Activated CD4-positive, alpha-beta memory T cell treated with anti-CD3 and anti-CD28 coated beads for 36 hours (primary cell): ENCODE measurements around the gene PLTP. TPM values are rescaled to one million over a fixed set of nuclear protein-coding genes. Genes with fewer than 3 reads are reported as not detected.
A peak's percentile ranks its signal among the peaks of the same experiment; 100 is the strongest.

Experiments used
- CTCF ChIA-PET: fragments of 350-600 bp; sonication (Branson Sonifier 250); formaldehyde crosslinking; loops from one replicate; lab custom pipeline; 2021; ENCODE audit warnings: antibody characterized with exemption, inconsistent platforms; lab: Charles Lee
- POLR2A ChIA-PET: fragments of 350-600 bp; sonication (Branson Sonifier 250); formaldehyde crosslinking; loops from one replicate; lab custom pipeline; 2021; ENCODE audit warnings: antibody characterized with exemption; lab: Charles Lee
- DNase-seq: peaks from one replicate; pipeline ENCODE4 v3.0.0-alpha.2; 2020
- H3K27ac Mint-ChIP-seq: one replicate; pipeline ENCODE4 v1.8.0; 2021; ENCODE audit warnings: mixed read lengths
- H3K27me3 Mint-ChIP-seq: one replicate; pipeline ENCODE4 v1.8.0; 2021; ENCODE audit warnings: mixed read lengths
- H3K36me3 Mint-ChIP-seq: one replicate; pipeline ENCODE4 v1.8.0; 2021; ENCODE audit warnings: mixed read lengths
- H3K4me1 Mint-ChIP-seq: one replicate; pipeline ENCODE4 v1.8.0; 2021; ENCODE audit warnings: low read depth, mixed read lengths
- H3K4me3 Mint-ChIP-seq: one replicate; pipeline ENCODE4 v1.8.0; 2021; ENCODE audit warnings: mild to moderate bottlenecking, mixed read lengths
- H3K9me3 Mint-ChIP-seq: one replicate; pipeline ENCODE4 v1.8.0; 2021; ENCODE audit warnings: mixed read lengths
- intact Hi-C: fragments of 100-400 bp; cut with micrococcal nuclease; formaldehyde crosslinking; loops from one replicate; pipeline ENCODE4 v1.15.1; 2023
- total RNA-seq, 2 experiments: library from RNA; stranded (reverse); gene quantifications; one replicate each; pipeline ENCODE4 v1.2.3, GENCODE V29; 2021

PLTP gene
- total RNA-seq, 2 experiments from 2014 or later: 9.4 to 9.5 TPM

DNA sequence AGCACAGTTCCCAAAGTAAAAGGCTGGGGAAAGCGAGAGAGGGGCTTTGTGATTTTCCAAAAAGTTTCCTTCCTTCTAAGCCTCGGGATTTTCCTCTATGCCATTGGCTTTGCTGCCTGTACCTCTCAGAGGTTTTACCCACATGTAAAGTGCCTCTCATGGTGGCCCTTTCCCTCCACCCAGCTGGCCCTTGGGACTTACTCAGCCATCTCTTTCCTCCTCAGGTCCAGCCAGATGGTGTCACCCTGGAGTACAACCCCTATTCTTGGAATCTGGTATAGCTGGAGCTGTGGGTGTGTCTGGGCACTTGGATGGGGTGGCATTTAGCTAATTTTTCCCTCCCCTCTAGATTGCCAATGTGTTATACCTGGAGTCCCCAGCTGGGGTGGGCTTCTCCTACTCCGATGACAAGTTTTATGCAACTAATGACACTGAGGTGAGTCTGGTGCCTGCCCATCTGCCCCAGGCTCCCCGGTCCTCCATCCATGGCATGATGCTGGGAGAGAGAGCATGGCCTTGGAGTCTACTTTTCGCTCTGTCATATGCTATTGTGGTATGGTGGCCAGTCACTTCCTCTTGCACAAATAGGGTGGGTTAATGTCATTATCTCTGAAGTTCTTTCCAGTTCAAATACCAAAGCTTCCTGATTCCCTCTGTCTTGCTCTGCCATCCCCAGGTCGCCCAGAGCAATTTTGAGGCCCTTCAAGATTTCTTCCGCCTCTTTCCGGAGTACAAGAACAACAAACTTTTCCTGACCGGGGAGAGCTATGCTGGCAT, 19.7 kb downstream of the PLTP start:
- Mint-ChIP-seq H3K4me3 (peak overlapping the region; percentile 85), H3K36me3 (peaks cover 8% of the 10 kb centered on the region), H3K27ac (peak overlapping the region; percentile 74), H3K4me1 (peaks cover 31% of the 10 kb centered on the region), H3K9me3 (no peaks in the 10 kb centered on the region), H3K27me3 (no peaks in the 10 kb centered on the region)
- no peak for DNase-seq
- ChIA-PET POLR2A (interaction anchor here (1.8 to 4.5 kb wide), 3 partner anchors 35 to 79 kb away, joined by 4 to 23 read pairs (median 13); partner anchors contain the start of genes ACOT8, PCIF1, UBE2C and ZSWIM3), CTCF (interaction anchor here (1.0 to 1.9 kb wide), 5 partner anchors 10 to 93 kb away, joined by 3 to 6 read pairs (median 4); no protein-coding TSS in a partner anchor)
- intact Hi-C loops: loop anchor here (2.0 kb wide), 1 partner anchor 19 kb away; no protein-coding TSS in a partner anchor

DNA sequence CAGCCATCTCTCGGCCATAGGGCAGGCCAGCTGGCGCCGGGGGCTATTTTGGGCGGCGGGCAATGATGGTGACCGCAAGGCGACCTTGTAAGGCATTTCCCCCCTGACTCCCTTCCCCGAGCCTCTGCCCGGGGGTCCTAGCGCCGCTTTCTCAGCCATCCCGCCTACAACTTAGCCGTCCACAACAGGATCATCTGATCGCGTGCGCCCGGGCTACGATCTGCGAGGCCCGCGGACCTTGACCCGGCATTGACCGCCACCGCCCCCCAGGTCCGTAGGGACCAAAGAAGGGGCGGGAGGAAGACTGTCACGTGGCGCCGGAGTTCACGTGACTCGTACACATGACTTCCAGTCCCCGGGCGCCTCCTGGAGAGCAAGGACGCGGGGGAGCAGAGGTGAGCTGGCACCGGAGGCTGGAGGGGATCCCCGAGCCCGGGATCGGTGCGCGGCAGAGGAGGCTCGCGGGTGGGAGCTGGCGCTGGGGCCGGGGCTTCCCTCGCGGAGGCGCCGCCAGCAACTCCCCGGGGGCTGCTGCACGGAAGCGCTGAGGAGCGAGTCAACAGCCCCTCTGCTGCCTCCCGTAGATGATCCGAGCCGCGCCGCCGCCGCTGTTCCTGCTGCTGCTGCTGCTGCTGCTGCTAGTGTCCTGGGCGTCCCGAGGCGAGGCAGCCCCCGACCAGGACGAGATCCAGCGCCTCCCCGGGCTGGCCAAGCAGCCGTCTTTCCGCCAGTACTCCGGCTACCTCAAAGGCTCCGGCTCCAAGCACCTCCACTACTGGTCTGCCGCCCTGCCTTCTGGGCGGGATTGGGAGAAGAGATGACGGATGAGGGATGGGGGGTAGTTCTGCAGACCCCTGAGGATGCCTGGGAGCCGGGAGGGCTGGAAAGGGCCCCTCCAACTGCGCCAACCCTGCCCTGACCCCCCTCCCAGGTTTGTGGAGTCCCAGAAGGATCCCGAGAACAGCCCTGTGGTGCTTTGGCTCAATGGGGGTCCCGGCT, 20.7 kb downstream of the PLTP start, which contains the start of the genes CTSA and NEURL2:
CTSA (plus strand) TSS at position 351 of the 999 bp plus-strand sequence; CDS start at position 585, 234 bp downstream.
NEURL2 (minus strand) TSS at position 224 of the 999 bp plus-strand sequence; CDS start at position 7, 217 bp downstream.
- ChIA-PET POLR2A (interaction anchor here (0.9 to 4.5 kb wide), 8 partner anchors 9 to 78 kb away, joined by 3 to 23 read pairs (median 5); partner anchors contain the start of genes ACOT8, PCIF1, UBE2C and ZSWIM1), CTCF (interaction anchor here (1.0 to 1.9 kb wide), 7 partner anchors 9 to 92 kb away, joined by 3 to 13 read pairs (median 4); partner anchors contain the start of genes ZNF335 and ZSWIM1)
- Mint-ChIP-seq H3K9me3 (no peaks in the 10 kb centered on the region), H3K36me3 (peaks cover 6% of the 10 kb centered on the region), H3K4me3 (peak within 1 kb of the TSS; percentile 85), H3K4me1 (peaks cover 32% of the 10 kb centered on the region), H3K27me3 (no peaks in the 10 kb centered on the region), H3K27ac (peak within 1 kb of the TSS; percentile 81)
- peak; percentile 92 for DNase-seq
- intact Hi-C loops: loop anchor here (1.0 to 2.0 kb wide), 4 partner anchors 10 to 82 kb away; partner anchors contain the start of genes ACOT8, PCIF1, ZNF335 and ZSWIM1

DNA sequence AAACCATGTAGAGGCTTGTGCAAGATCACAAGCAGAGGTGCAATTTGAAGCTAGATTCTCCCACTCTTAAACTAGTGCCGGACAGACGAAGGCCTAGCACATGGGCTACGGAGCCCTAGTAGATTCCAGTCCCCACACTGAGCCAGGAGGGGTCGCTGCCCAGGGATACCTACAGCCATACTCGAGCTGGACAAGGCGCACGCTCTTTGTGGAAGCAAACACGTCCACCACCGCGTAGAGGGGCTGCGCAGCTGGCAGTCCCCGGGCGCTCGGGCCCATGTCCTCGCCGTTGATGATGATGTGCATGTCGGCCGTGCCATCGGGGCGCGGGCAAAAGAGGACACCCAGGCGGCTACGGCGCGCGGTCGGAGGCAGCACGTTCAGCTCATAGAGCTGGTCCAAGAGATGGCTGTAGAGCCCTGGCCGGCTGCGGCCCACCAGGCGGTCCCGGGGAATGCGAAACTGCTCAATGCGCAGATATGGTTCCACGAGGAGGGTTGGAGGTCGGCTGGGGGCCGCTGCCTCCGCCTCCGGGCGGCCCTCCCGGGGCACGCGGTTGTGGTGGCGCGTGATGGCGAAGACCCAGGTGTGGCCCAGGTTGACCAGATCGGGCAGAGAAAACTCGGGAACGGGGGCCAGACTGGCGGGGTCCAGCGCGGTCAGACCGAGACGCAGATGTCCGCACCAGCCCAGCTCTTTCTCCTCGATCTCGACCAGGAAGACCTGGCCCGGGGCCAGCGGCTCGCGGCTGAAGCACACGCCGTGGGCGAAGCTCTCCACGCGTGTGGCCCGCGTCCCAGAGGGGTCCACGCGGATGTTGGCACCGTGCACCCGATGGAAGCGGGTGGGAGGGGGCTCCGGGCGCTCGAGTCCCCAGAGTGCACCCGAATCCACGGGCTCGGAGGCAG, 21.6 kb downstream of the PLTP start:
- peaks cover 36% of the 10 kb centered on the region for H3K4me1 Mint-ChIP-seq
- peaks cover 6% of the 10 kb centered on the region for H3K36me3 Mint-ChIP-seq
- peak overlapping the region; percentile 85 for H3K4me3 Mint-ChIP-seq
- peak; percentile 70 for DNase-seq
- peak overlapping the region; percentile 38 for H3K27ac Mint-ChIP-seq
- intact Hi-C loops: loop anchor here (1.0 to 2.0 kb wide), 3 partner anchors 33 to 82 kb away; partner anchors contain the start of genes ACOT8, PCIF1, ZNF335 and ZSWIM3
- no peaks in the 10 kb centered on the region for H3K9me3 Mint-ChIP-seq
- CTCF ChIA-PET: interaction anchor here (0.7 to 1.9 kb wide), 10 partner anchors 9 to 91 kb away, joined by 3 to 13 read pairs (median 4); partner anchors contain the start of genes ZNF335 and ZSWIM1
- no peaks in the 10 kb centered on the region for H3K27me3 Mint-ChIP-seq
- POLR2A ChIA-PET: interaction anchor here (0.7 to 4.5 kb wide), 9 partner anchors 8 to 75 kb away, joined by 3 to 23 read pairs (median 5); partner anchors contain the start of genes ACOT8, PCIF1, ZSWIM1 and ZSWIM3

DNA sequence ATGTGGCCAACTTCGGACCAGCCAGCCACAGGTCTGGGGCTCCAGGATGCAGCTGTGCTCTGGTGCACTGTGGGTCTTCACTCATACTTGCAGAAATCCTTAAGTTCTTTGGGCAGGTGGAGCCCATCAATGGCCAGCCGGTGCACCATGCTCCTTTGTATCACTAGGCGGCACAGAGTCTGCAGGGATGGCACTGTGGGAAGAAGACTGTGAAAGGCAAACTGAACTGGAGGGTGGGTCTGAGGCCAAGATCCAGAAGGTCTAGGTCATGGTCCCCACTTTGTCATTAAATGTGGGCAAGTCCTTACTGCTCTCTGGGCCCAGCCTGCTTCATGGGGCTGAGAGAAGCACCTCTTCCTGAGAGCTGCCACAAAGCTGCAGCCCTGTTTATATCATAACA, 23.3 kb downstream of the PLTP start:
- intact Hi-C loops: loop anchor here (5.0 to 10.0 kb wide), 2 partner anchors 54 to 96 kb away; partner anchors contain the start of genes DNTTIP1, SNX21 and WFDC3

DNA sequence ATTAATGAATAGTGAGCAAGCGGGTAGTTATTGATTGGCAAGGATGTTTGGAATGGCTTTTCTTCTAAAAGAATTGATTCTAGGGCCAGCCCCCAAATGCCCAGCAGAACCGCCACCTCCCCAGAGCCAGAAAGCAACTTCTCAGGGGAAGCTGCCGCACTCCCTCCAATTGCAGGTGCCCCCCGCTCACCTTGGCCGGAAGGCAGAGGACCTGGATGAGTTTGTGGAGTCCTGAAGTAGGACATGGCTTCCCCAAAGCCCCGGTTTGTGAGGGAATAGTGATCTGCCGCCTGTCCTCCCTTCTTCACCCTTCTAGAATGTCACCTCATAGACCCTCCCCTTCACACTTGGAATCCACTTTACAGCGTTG, 24.6 kb downstream of the PLTP start, which contains the start of gene SPATA25:
SPATA25 (minus strand) TSS at position 277 of the 370 bp plus-strand sequence; CDS start at position 245, 32 bp downstream.
- intact Hi-C loops: loop anchor here (5.0 to 10.0 kb wide), 2 partner anchors 53 to 95 kb away; partner anchors contain the start of genes DNTTIP1, SNX21 and WFDC3
- H3K36me3 Mint-ChIP-seq: peaks cover 16% of the 10 kb centered on the region
- no peaks in the 10 kb centered on the region for H3K27me3 Mint-ChIP-seq
- DNase-seq: no peak
- POLR2A ChIA-PET: no interaction called here
- no peak within 1 kb of the TSS for H3K27ac Mint-ChIP-seq
- H3K4me3 Mint-ChIP-seq: no peak within 1 kb of the TSS
- H3K4me1 Mint-ChIP-seq: peaks cover 43% of the 10 kb centered on the region
- CTCF ChIA-PET: no interaction called here
- H3K9me3 Mint-ChIP-seq: no peaks in the 10 kb centered on the region

More for the DNA sequence above, 23.3 kb downstream of the PLTP start:
- H3K4me3 Mint-ChIP-seq: no peak overlapping the region
- H3K27ac Mint-ChIP-seq: no peak overlapping the region
- CTCF ChIA-PET: no interaction called here
- no peaks in the 10 kb centered on the region for H3K27me3 Mint-ChIP-seq
- H3K4me1 Mint-ChIP-seq: peaks cover 45% of the 10 kb centered on the region
- H3K36me3 Mint-ChIP-seq: peaks cover 8% of the 10 kb centered on the region
- no peaks in the 10 kb centered on the region for H3K9me3 Mint-ChIP-seq
- DNase-seq: no peak
- POLR2A ChIA-PET: interaction anchor here (0.6 kb wide), 1 partner anchor 9 kb away, joined by 3 read pairs; no protein-coding TSS in a partner anchor

DNA sequence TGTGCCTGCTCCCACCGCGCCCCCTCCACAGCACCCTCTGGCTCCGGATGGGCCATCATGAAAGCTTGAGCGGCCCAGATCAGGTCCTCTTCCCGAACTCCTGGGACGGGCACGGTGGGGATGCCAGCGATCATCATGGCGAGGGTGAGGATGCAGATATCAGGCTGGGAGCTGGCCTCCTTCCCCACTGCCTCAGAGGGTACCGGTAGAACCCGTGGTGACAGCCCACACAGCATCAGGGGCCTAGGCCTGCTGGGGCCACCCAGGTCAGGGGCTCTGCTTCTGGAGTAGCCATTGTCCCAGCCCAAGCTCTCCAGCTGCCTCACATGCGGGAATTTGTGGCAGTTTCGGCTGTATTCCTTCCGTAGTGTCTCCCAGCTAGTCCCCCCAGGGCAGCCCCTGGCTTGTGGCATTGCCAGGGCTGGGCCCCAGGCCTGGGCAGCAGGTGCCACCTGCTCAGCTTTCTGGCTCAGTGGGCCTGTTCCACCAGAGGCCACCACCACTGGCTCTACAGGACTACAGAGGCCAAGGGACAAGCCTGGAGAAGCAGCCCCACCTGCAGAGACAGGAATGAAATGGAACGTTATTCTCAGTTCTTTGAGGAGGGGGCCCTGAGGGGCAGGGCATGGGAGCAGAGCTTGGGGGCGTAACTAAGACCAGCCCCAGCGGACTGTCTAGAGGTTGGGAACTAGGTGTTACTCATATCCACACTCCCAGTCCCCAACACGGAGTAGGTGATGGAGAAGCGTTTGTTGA, 25.2 kb downstream of the PLTP start:
- no peak for DNase-seq
- Mint-ChIP-seq H3K4me3 (no peak overlapping the region), H3K4me1 (peaks cover 44% of the 10 kb centered on the region), H3K27me3 (no peaks in the 10 kb centered on the region), H3K36me3 (peaks cover 18% of the 10 kb centered on the region), H3K9me3 (no peaks in the 10 kb centered on the region), H3K27ac (no peak overlapping the region)
- ChIA-PET CTCF (no interaction called here), POLR2A (no interaction called here)
- intact Hi-C loops: loop anchor here (5.0 to 10.0 kb wide), 2 partner anchors 52 to 94 kb away; partner anchors contain the start of genes DNTTIP1, SNX21 and WFDC3

DNA sequence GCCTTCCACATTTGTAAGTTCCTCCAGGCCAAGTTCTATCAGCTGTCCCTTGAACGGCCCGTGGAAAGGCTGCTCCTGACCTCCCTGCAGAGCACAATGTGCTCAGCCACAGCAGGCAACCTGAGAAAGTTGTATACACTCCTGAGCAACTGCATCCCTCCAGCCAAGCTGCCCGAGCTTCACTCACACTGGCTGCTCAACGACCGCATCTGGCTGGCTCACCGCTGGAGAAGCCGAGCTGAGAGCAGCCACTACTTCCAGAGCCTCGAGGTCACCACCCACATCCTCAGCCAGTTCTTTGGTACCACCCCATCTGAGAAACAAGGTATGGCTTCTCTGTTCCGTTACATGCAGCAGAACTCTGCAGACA, 28.9 kb downstream of the PLTP start:
- peaks cover 43% of the 10 kb centered on the region for H3K4me1 Mint-ChIP-seq
- no peak for DNase-seq
- no peaks in the 10 kb centered on the region for H3K27me3 Mint-ChIP-seq
- no peak overlapping the region for H3K4me3 Mint-ChIP-seq
- H3K27ac Mint-ChIP-seq: no peak overlapping the region
- CTCF ChIA-PET: interaction anchor here (0.8 kb wide), 1 partner anchor 51 kb away, joined by 5 read pairs; no protein-coding TSS in a partner anchor
- POLR2A ChIA-PET: interaction anchor here (1.4 kb wide), 1 partner anchor 52 kb away, joined by 4 read pairs; the partner anchor contains the start of gene PCIF1
- intact Hi-C loops: loop anchor here (10.0 kb wide), 1 partner anchor 48 kb away; the partner anchor contains the start of gene SNX21
- peaks cover 21% of the 10 kb centered on the region for H3K36me3 Mint-ChIP-seq
- no peaks in the 10 kb centered on the region for H3K9me3 Mint-ChIP-seq

DNA sequence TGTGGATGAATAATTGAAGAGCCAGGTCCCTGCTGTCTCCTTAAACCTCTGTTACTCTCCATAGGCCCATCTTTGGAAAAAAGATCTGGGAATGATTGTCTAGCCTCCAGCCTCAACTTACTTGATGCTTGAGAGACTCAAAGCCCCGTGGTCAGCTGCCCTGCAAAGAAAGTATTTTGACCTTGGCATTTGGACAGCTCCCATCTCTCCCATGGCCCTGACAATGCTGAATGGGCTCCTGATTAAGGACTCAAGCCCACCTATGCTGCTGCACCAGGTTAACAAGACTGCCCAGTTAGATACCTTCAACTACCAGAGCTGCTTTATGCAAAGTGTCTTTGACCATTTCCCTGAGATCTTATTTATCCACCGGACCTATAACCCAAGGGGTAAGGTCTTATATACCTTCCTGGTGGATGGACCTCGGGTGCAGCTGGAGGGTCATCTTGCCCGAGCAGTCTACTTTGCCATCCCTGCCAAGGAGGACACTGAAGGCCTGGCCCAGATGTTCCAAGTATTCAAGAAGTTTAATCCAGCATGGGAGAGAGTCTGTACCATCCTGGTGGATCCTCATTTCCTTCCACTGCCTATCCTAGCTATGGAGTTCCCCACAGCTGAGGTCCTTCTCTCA, 29.4 kb downstream of the PLTP start:
- Mint-ChIP-seq H3K27ac (no peak overlapping the region), H3K9me3 (no peaks in the 10 kb centered on the region), H3K27me3 (no peaks in the 10 kb centered on the region), H3K36me3 (peaks cover 21% of the 10 kb centered on the region), H3K4me1 (peaks cover 43% of the 10 kb centered on the region), H3K4me3 (peak overlapping the region; percentile 62)
- ChIA-PET CTCF (interaction anchor here (0.8 to 1.9 kb wide), 3 partner anchors 8 to 51 kb away, joined by 4 to 13 read pairs (median 5); partner anchors contain the start of genes CTSA and NEURL2), POLR2A (interaction anchor here (0.7 to 1.8 kb wide), 3 partner anchors 9 to 52 kb away, joined by 3 to 12 read pairs (median 4); partner anchors contain the start of genes CTSA, NEURL2 and PCIF1)
- no peak for DNase-seq
- intact Hi-C loops: loop anchor here (10.0 kb wide), 1 partner anchor 48 kb away; the partner anchor contains the start of gene SNX21
